GM19099 (cell line): ENCODE measurements around the gene PLPP6.

Experiments used
- POLR2A ChIP-seq: IDR thresholded peaks from 3 replicates; pipeline ENCODE4 v1.6.1; 2011; ENCODE audit warnings: low read depth; ENCODE audit not compliant: insufficient read length; ENCODE audit errors: extremely low read depth

PLPP6 gene

GRCh38 chr9:4662108-4662988, at the start of gene PLPP6:
Gene PLPP6, plus strand, starts transcription at chr9:4662294. Its CDS starts 82 bp downstream, at chr9:4662376.
- peak; percentile 90 for TF ChIP-seq POLR2A

- TF ChIP-seq POLR2A = no peak
Measured at GRCh38 chr9:4614627-4615026, 47.5 kb upstream of the PLPP6 start.

- TF ChIP-seq POLR2A = no peak
Measured at GRCh38 chr9:4615251-4615650, 46.8 kb upstream of the PLPP6 start.

GRCh38 chr9:4615778-4616177, 46.3 kb upstream of the PLPP6 start:
- no peak for TF ChIP-seq POLR2A

- TF ChIP-seq POLR2A = no peak
Measured at GRCh38 chr9:4617752-4618151, 44.3 kb upstream of the PLPP6 start.

GRCh38 chr9:4618700-4619099, 43.4 kb upstream of the PLPP6 start:
- TF ChIP-seq POLR2A = no peak

GRCh38 chr9:4620057-4620765, 41.9 kb upstream of the PLPP6 start:
- no peak for TF ChIP-seq POLR2A

- no peak for TF ChIP-seq POLR2A
Measured at GRCh38 chr9:4620881-4621555, 41.1 kb upstream of the PLPP6 start.

- no peak for TF ChIP-seq POLR2A
Measured at GRCh38 chr9:4622016-4622415, 40.1 kb upstream of the PLPP6 start.

GRCh38 chr9:4630836-4631235, 31.3 kb upstream of the PLPP6 start:
- no peak for TF ChIP-seq POLR2A

GRCh38 chr9:4638968-4639367, 23.1 kb upstream of the PLPP6 start:
- no peak for TF ChIP-seq POLR2A

GRCh38 chr9:4639420-4639819, 22.7 kb upstream of the PLPP6 start:
- no peak for TF ChIP-seq POLR2A

GRCh38 chr9:4640027-4640426, 22.1 kb upstream of the PLPP6 start:
- TF ChIP-seq POLR2A = no peak

- TF ChIP-seq POLR2A = no peak
Measured at GRCh38 chr9:4642351-4642750, 19.7 kb upstream of the PLPP6 start.

GRCh38 chr9:4654084-4654483, 8.0 kb upstream of the PLPP6 start:
- TF ChIP-seq POLR2A = no peak

- TF ChIP-seq POLR2A = no peak
Measured at GRCh38 chr9:4654538-4654937, 7.6 kb upstream of the PLPP6 start.

GRCh38 chr9:4656621-4657020, 5.5 kb upstream of the PLPP6 start:
- no peak for TF ChIP-seq POLR2A
